Neural progenitor cell (in vitro differentiated cells): ENCODE measurements around the gene NPTN. TPM values are rescaled to one million over a fixed set of nuclear protein-coding genes. Genes with fewer than 3 reads are reported as not detected.

Source experiments
- DNase-seq: peaks from one replicate; pipeline ENCODE4 v3.0.0-alpha.2; 2016; ENCODE audit warnings: low spot score
- H2AFZ ChIP-seq: fragments of 200-600 bp; sonication (generic); replicated peaks from 2 replicates; pipeline ENCODE4 v1.6.1; 2016; ENCODE audit warnings: antibody characterized with exemption
- H3F3A ChIP-seq: fragments of 200-600 bp; sonication (generic); 2 replicates; pipeline ENCODE4 v1.6.1; 2016; ENCODE audit warnings: antibody characterized with exemption, low read depth
- H3K27ac ChIP-seq: fragments of 200-600 bp; sonication (generic); 2 replicates; pipeline ENCODE4 v1.5.1; 2016; ENCODE audit warnings: mild to moderate bottlenecking
- H3K27me3 ChIP-seq: fragments of 200-600 bp; sonication (generic); 2 replicates; pipeline ENCODE4 v1.6.1; 2016; ENCODE audit warnings: mild to moderate bottlenecking, moderate library complexity
- H3K36me3 ChIP-seq: fragments of 200-600 bp; sonication (generic); 2 replicates; pipeline ENCODE4 v1.5.1; 2016
- H3K4me1 ChIP-seq: fragments of 200-600 bp; sonication (generic); 2 replicates; pipeline ENCODE4 v1.6.1; 2016; ENCODE audit warnings: mixed run types
- H3K4me2 ChIP-seq: fragments of 200-600 bp; sonication (generic); 2 replicates; pipeline ENCODE4 v1.6.1; 2016
- H3K4me3 ChIP-seq: fragments of 200-600 bp; sonication (generic); 2 replicates; pipeline ENCODE4 v1.5.1; 2016
- H3K79me2 ChIP-seq: fragments of 200-600 bp; sonication (generic); 2 replicates; pipeline ENCODE4 v1.6.1; 2016; ENCODE audit warnings: low read depth
- H3K9ac ChIP-seq: fragments of 200-600 bp; sonication (generic); 2 replicates; pipeline ENCODE4 v1.6.1; 2016
- H3K9me3 ChIP-seq: fragments of 200-600 bp; sonication (generic); 2 replicates; pipeline ENCODE4 v1.5.1; 2016; ENCODE audit warnings: low read depth
- H4K20me1 ChIP-seq: fragments of 200-600 bp; sonication (generic); 2 replicates; pipeline ENCODE4 v1.6.1; 2016; ENCODE audit warnings: low read depth
- H3K27ac Mint-ChIP-seq: 3 replicates; pipeline ENCODE4 v1.8.0; 2021; ENCODE audit warnings: mixed read lengths
- H3K27me3 Mint-ChIP-seq: 2 replicates; pipeline ENCODE4 v1.8.0; 2022; ENCODE audit warnings: low read depth, mild to moderate bottlenecking, inconsistent platforms, moderate library complexity, mixed read lengths; ENCODE audit not compliant: insufficient read depth
- H3K36me3 Mint-ChIP-seq: 3 replicates; pipeline ENCODE4 v1.8.0; 2021; ENCODE audit warnings: mixed read lengths
- H3K4me1 Mint-ChIP-seq: 3 replicates; pipeline ENCODE4 v1.8.0; 2021; ENCODE audit warnings: mixed read lengths
- H3K4me3 Mint-ChIP-seq: 3 replicates; pipeline ENCODE4 v1.8.0; 2021; ENCODE audit warnings: mild to moderate bottlenecking, moderate library complexity, mixed read lengths
- H3K9me3 Mint-ChIP-seq: 3 replicates; pipeline ENCODE4 v1.8.0; 2020; ENCODE audit warnings: mixed read lengths
- EZH2 ChIP-seq: fragments of 200-600 bp; sonication (generic); IDR thresholded peaks from 2 replicates; pipeline ENCODE4 v1.6.1; 2017; ENCODE audit warnings: antibody characterized with exemption, mild to moderate bottlenecking, moderate library complexity
- EZH2phosphoT487 ChIP-seq: fragments of 200-600 bp; sonication (generic); IDR thresholded peaks from 2 replicates; pipeline ENCODE4 v1.6.1; 2017; ENCODE audit warnings: antibody characterized with exemption
- total RNA-seq: library from RNA; depleted of rRNA; stranded (reverse); fragments of >200 nt; gene quantifications from 2 replicates; pipeline ENCODE4 v1.2.3, GENCODE V29; 2015; ENCODE audit warnings: low replicate concordance
- TF ChIP-seq, protein P1 (sequence below): fragments of 200-600 bp; sonication (generic); IDR thresholded peaks from 2 replicates; pipeline ENCODE4 v1.5.1; 2017; ENCODE audit warnings: antibody characterized with exemption, mild to moderate bottlenecking

Gene NPTN
- total RNA-seq, 1 donor from 2014 or later: 110 TPM

DNA sequence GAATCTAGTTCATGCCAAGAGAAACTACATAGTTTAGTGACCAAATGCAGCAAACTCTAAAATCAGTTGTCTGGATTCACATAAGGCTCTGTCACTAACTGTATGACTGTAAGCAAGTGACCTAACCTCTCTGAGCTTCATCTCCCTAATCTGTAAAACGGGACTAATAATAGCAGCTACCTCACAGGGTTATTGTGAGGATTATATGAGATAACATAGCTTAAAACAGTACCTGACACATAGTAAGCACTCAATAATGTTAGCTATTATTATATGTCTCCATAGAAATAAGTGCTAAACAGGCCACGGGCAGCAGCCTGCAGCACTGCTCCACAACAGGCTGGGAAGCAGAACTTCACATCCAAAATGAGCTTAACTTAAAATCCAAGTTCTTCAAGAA, 30.2 kb downstream of the NPTN start:
- TF ChIP-seq EZH2phosphoT487: no peak
- TF ChIP-seq EZH2: no peak
- peak overlapping the region; percentile 72 for H3K4me2 ChIP-seq
- DNase-seq: no peak
- no peak overlapping the region for H3K9ac ChIP-seq
- Mint-ChIP-seq H3K4me1 (peaks cover 21% of the 10 kb centered on the region), H3K4me3 (no peak overlapping the region), H3K9me3 (peaks cover 2% of the 10 kb centered on the region), H3K36me3 (peaks cover 6% of the 10 kb centered on the region), H3K27me3 (no peaks in the 10 kb centered on the region), H3K27ac (peak overlapping the region; percentile 3)
- peaks cover 65% of the 10 kb centered on the region for H3K4me1 ChIP-seq
- H4K20me1 ChIP-seq: peaks cover 92% of the 10 kb centered on the region
- no peaks in the 10 kb centered on the region for H3K9me3 ChIP-seq
- H3K79me2 ChIP-seq: peaks cover 100% of the 10 kb centered on the region
- no peak overlapping the region for H3K4me3 ChIP-seq
- no peak overlapping the region for H2AFZ ChIP-seq
- peak overlapping the region; percentile 85 for H3K27ac ChIP-seq
- H3K27me3 ChIP-seq: no peaks in the 10 kb centered on the region
- H3F3A ChIP-seq: peaks cover 40% of the 10 kb centered on the region
- no peaks in the 10 kb centered on the region for H3K36me3 ChIP-seq

DNA sequence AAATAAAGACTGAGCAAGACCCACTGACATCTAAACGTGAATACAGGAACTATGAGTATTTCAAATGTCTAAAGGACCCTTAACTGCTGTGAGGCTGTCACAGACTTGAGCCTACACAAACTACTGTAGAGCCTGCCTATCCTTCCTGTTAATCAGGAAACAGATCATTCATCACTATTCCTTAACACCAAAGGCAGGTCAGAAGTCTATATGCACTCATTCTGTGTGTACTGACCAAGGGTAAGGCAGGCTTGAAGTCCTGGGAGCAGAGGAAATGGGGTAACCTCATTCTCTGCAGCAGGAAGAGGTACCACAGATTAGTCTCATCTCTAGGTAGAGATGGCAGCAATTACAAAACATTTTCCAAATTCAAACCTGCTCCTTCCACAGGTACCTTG, 30.7 kb downstream of the NPTN start:
- peak overlapping the region; percentile 72 for H3K4me2 ChIP-seq
- peak overlapping the region; percentile 85 for H3K27ac ChIP-seq
- H3K79me2 ChIP-seq: peaks cover 100% of the 10 kb centered on the region
- peaks cover 26% of the 10 kb centered on the region for H3K4me1 Mint-ChIP-seq
- peaks cover 2% of the 10 kb centered on the region for H3K9me3 Mint-ChIP-seq
- TF ChIP-seq EZH2phosphoT487: no peak
- TF ChIP-seq, protein P1, sequence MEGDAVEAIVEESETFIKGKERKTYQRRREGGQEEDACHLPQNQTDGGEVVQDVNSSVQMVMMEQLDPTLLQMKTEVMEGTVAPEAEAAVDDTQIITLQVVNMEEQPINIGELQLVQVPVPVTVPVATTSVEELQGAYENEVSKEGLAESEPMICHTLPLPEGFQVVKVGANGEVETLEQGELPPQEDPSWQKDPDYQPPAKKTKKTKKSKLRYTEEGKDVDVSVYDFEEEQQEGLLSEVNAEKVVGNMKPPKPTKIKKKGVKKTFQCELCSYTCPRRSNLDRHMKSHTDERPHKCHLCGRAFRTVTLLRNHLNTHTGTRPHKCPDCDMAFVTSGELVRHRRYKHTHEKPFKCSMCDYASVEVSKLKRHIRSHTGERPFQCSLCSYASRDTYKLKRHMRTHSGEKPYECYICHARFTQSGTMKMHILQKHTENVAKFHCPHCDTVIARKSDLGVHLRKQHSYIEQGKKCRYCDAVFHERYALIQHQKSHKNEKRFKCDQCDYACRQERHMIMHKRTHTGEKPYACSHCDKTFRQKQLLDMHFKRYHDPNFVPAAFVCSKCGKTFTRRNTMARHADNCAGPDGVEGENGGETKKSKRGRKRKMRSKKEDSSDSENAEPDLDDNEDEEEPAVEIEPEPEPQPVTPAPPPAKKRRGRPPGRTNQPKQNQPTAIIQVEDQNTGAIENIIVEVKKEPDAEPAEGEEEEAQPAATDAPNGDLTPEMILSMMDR: no peak
- H3K27me3 Mint-ChIP-seq: no peaks in the 10 kb centered on the region
- H4K20me1 ChIP-seq: peaks cover 92% of the 10 kb centered on the region
- no peaks in the 10 kb centered on the region for H3K27me3 ChIP-seq
- DNase-seq: no peak
- H3K36me3 ChIP-seq: no peaks in the 10 kb centered on the region
- H3F3A ChIP-seq: peaks cover 45% of the 10 kb centered on the region
- no peaks in the 10 kb centered on the region for H3K9me3 ChIP-seq
- peaks cover 6% of the 10 kb centered on the region for H3K36me3 Mint-ChIP-seq
- H3K4me1 ChIP-seq: peaks cover 70% of the 10 kb centered on the region
- H3K27ac Mint-ChIP-seq: no peak overlapping the region
- H2AFZ ChIP-seq: no peak overlapping the region
- H3K4me3 Mint-ChIP-seq: no peak overlapping the region
- H3K9ac ChIP-seq: no peak overlapping the region
- peak overlapping the region; percentile 20 for H3K4me3 ChIP-seq

DNA sequence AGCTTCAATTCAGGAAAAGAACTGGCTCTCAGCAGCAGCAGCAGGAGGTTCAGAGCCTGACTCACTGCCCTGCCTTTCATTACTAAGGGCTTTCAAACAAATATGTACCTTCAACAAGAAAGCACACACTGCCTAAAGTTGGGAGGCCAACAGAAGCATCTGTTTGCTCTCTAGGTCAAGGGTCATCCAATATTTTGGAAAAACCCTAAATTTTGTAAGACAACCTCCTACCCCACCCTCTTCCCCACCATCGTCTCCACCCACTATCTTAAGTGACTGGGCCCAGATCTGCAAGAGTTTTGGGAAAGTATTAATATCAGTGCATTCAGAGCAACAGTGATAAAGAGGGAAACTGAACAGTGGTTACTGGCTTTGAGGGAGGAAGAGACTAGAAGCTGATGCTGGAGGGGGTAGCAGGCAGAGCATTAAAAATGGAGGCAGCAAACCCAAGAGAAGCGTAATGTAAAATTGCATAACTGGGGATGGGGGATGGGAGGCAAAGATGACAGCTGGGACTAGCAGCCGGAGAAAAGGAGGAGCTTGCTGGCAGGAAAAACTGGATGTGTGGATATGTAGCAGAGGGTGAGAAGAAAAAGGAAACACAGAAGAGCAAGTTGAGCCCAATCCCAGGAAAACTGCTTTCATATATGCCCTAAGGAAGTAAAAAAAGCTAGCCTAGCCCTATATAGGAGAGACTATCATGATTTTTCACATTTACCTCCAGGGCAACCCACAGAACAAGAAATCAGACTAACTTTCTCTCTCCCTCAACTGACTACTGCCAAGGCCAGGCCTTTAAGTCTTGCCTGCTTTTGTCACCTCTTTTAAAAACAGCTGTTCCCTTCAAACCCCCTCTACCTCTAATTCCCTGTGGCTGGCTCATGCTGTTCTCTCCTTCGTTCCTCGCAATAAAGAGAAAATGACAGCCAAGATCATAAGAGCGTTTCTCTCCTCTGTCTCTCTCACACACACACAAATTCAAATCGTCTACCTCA, 31.4 kb downstream of the NPTN start:
- H3K27me3 ChIP-seq: no peaks in the 10 kb centered on the region
- H3K4me3 ChIP-seq: peak overlapping the region; percentile 20
- H3K27me3 Mint-ChIP-seq: no peaks in the 10 kb centered on the region
- peaks cover 93% of the 10 kb centered on the region for H4K20me1 ChIP-seq
- peaks cover 77% of the 10 kb centered on the region for H3K4me1 ChIP-seq
- no peak overlapping the region for H3K4me3 Mint-ChIP-seq
- DNase-seq: peak; percentile 38
- H3K9ac ChIP-seq: no peak overlapping the region
- peak overlapping the region; percentile 72 for H3K4me2 ChIP-seq
- H3K9me3 Mint-ChIP-seq: no peaks in the 10 kb centered on the region
- H3K4me1 Mint-ChIP-seq: peaks cover 25% of the 10 kb centered on the region
- no peak overlapping the region for H2AFZ ChIP-seq
- peaks cover 100% of the 10 kb centered on the region for H3K79me2 ChIP-seq
- no peak overlapping the region for H3K27ac Mint-ChIP-seq
- TF ChIP-seq EZH2 (no peak), EZH2phosphoT487 (no peak)
- TF ChIP-seq, protein P1: no peak
- H3K36me3 Mint-ChIP-seq: peaks cover under 1% of the 10 kb centered on the region
- no peaks in the 10 kb centered on the region for H3K36me3 ChIP-seq
- H3K27ac ChIP-seq: peak overlapping the region; percentile 85
- H3F3A ChIP-seq: peaks cover 50% of the 10 kb centered on the region
- no peaks in the 10 kb centered on the region for H3K9me3 ChIP-seq
